HG03520 (cell line): ENCODE measurements around the gene UAP1L1.
"Not testable (repeated sequence)": the region's sequence is repeated elsewhere in the genome, so short reads cannot be mapped to it uniquely, and the experiment has no call there.

ENCODE experiments used
- ATAC-seq: cut with Tn5 transposase; IDR thresholded peaks from one replicate; pipeline ENCODE4 v1.9.1; 2021; ENCODE audit warnings: mild to moderate bottlenecking, moderate library complexity; ENCODE audit not compliant: unreplicated experiment

The UAP1L1 gene

DNA sequence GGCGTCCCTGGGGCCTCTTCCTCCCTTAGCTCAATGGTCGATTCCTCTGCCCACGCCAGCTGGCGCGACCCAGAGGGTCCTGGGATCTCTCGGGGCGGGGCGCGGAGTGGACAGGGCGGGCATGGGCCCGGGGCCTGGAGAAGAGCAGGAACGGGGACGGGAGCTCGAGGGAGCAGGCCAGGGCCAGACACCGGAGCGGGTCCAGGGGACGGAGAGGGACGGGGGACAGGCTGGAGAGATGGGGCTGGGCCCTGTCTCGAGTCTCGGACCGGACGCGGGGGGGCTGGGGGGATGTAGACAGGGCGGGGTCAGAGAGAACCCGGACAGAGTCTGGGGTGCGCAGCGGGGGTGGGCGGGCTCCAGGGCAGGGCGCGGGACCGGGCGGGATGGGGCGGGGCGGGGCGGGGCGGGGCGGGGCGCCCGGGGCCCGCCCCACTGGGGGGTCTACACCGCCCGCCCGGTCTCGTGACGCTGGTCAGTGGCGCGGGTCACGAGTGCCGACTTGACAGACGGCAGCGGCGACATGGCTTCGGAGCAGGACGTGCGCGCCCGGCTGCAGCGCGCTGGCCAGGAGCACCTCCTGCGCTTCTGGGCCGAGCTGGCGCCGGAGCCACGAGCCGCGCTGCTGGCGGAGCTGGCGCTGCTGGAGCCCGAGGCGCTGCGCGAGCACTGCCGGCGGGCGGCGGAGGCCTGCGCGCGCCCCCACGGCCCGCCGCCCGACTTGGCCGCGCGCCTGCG, at the start of gene UAP1L1:
UAP1L1 (plus strand) TSS at position 508 of the 738 bp plus-strand sequence; CDS start at position 524, 16 bp downstream.
- ATAC-seq: peak; percentile 50

DNA sequence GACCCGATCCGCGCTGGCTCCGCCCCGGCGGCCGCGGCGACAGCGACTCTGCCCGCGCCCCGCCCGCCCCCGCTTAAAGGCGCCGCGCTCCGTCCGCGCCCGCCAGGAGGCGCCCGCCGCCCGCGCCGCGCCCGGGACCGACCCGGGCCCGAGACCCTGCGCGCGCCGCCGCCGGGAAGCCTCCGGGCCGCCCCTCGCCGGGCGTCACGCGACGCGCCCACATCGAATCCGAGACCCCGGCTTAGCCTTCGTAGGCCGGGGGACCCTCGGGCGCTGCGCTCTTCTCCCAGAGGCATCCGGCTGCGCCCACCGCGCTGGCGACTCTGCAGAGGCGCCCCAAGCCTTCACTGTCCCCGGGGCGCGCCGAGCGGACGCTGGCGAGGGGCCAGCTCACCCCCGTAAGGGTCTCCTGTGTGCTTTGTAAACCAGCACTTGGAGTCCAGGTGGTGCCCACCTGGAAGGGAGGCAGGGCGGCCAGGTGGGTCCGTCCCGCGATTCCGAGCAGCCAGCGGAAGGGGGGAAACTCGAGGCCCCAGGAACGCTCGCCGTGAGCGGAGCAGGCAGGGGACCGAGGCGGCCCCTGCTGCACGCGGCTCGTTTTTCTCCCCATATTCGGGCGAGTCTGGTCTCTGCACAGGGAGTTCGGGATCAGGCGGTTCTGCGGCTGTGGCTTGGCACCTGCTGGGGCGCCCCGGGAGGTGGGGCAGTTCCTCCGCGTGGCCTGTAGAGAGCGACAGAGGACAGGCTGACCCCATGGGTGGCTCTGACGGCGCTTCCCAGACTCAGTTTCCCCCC, 48.9 kb upstream of the UAP1L1 start:
- peak; percentile 35 for ATAC-seq

DNA sequence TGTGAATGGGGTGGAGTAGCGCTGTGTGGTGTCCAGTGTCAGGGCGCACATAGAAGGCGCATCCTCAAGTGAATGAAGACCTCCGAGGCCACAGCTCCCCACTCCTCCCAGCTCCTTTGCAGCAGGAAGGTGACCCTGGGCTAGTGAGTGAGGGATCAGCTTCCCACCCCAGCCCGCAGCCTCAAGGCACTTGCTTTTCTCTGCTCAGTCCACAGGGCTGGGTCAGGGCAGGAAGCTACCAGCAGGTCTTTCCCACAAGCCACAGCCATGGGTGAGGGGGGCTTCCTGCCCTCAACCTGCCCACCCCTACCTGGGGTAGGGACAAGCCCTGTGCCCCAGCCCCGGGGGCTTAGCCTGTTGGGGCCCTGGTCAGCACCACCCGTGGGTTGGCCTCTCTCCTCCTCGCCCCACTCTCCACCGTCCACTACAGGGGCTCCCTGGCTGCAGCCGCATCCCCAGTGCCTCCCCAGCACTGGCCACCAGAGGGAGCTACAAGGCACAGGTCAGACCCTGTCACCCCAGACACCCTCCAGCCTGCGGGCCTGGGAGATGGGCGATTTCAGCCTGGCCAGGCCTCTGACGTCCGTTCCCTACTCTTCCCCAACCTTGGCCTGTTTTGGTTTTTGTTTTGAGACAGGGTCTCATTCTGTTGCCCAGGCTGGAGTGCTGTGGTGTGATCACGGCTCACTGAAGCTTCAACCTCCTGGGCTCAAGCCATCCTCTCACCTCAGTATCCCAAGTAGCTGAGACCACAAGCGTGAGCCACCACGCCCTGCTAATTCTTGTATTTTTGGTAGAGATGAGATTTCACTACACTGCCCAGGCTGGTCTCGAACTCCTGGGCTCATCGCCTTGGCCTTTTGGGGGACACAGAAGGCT, 48.0 kb upstream of the UAP1L1 start:
- peak; percentile 38 for ATAC-seq

DNA sequence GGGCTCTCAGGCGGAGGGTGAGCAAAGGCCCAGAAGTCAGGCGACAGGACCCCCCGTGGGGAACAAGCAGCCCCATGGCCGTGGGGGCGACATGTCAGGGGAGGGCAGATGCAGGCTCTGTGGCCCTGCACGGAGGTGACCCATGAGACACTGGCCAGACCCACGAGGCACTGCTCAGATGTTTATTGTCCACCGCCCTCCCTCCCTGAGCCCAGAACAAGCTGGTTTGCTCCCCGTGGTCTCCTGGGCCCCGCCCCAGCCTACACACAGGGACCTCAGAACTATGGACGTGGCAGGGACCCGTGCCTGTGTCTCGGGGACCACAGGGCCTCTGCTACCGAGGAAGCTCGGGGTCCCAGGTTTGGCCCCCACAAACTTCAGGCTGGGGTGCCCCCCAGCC, 47.3 kb upstream of the UAP1L1 start:
- ATAC-seq: no peak

- no peak for ATAC-seq
These were observed 46.5 kb upstream of the UAP1L1 start for GRCh38 chr9:137030538-137031527.

DNA sequence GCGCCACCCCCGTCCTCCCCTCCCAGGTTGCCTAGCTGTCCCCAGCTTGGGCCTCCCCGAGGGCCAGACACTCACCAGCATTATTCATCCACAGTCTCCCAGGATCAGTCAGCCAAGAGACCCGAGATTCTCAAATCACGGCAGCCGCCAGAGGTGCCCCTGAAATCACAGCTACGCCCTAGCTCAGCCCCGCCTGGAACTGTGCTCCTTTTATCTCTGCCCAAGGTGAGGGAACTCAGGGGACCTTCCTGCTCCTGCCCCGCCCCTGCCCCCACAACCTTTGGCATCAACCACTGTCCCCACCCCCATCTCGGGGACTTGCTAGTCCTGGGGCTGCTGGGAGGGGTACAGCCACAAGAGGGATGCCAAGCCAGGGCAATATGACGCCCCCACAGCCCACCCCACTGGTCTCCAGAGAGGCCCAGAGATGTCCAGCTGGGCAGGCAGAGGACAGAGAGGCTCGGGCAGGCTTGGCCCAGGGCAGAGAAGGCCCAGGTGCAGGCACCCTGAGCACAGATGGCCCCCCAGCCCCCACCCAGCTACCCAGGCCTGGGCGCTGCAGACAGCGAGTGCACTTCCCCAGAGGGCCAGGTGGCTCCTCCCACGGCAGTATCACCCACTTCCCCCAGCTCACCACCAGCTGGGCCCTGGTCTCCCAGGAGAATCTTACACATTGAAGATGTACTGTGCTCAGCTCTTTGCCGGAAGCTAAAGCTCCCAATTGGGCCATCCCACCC, 45.2 kb upstream of the UAP1L1 start, which contains the start of gene FUT7:
FUT7 (minus strand) TSS at position 185 of the 737 bp plus-strand sequence; CDS start at position 88, 97 bp downstream.
- no peak for ATAC-seq

DNA sequence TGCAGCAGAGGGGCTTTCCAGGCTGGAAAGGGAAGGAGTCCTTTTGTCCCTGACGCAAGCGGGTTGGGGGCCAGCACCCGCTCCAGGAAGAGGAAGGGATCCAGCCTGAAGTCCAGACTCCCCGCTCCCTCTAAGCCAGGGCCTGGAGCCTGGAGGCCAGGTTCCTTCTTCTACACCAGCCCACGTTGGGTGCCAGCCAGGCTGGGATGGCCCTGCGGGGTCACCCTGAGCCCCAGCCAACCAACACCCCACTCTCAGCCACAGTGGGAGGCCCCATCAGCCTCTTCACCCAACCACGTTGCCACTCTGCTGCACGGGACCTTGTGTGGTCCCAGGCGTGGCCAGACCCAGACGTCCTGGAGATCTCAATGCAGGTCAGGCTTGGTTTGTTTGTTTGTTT, 44.5 kb upstream of the UAP1L1 start:
- no peak for ATAC-seq

DNA sequence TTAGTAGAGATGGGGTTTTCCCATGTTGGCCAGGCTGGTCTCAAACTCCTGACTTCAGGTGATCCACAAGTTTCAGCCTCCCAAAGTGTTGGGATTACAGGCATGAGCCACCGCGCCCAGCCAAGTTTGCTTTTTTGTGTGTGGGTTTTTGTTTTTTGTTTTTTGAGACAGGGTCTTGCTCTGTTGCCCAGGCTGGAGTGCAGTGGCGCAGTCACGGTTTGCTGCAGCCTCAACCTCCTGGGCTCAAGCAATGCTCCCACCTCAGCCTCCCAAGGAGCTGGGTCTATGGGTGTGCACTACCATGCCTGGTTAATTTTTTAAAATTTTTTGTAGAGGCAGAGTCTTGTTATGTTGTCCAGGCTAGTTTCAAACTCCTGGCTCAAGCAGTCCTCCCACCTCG, 43.8 kb upstream of the UAP1L1 start:
- not testable (repeated sequence) for ATAC-seq

GRCh38 chr9:137034039-137034708, 43.1 kb upstream of the UAP1L1 start:
- no peak for ATAC-seq

DNA sequence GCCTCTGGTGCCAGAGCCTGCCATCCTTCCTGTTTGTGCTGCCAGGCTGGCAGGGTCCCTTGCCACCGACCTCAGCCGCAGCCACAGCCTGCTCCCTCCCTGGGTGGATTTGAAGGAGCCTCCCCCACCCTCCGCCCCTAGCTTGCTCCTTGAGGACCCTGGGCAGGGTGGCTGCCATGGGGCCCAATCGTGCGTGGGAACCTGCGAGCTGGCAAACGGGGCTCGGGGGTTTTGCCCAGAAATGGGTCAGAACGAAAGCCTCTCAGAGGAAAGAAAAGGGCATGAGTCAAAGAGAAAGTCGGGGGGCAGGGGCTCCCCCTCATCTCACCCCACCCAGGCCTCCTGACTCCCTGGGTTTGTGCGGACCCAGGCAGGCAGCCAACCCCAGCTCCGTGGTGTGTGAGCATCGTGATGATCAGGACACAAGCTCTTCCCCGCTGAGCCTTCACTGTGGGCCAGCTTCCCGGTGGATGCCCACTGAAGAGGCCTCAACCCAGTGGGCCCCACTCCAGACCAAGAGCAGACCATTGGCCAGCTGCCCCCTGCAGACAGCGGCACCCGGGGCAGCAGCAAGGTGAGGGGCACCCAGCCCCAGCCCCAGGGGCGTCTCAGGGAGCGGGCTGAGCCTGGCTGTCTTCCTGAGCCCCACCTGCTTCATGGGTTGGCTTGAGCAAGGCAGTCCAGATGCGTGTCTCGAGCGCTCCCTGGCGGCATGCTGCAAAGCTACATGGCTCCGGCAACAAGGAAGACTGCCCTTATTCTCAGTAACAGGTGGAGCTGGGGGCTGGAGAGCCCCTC, 42.4 kb upstream of the UAP1L1 start:
- peak; percentile 58 for ATAC-seq

- no peak for ATAC-seq
These were observed 41.8 kb upstream of the UAP1L1 start for GRCh38 chr9:137035507-137035834.

DNA sequence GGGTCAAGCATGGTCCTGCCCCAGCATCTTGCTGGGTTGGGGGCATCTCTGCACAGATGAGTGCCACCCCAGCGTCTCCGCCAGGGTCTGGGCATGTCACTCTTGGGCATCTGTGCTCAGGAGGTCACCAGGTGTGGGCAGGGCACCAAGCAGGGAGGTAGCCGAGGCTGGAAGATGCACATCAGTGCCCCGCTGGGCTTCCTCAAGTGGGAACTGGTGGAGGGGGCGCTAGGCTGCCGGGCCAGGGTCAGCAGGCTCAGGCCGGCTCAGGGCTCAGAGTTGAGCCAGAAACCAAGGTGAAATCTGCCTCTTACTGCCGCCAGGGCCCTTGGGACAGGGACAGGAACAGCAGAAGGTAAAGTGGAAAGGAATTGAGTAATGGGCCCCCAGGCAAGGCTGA, 41.4 kb upstream of the UAP1L1 start:
- no peak for ATAC-seq

DNA sequence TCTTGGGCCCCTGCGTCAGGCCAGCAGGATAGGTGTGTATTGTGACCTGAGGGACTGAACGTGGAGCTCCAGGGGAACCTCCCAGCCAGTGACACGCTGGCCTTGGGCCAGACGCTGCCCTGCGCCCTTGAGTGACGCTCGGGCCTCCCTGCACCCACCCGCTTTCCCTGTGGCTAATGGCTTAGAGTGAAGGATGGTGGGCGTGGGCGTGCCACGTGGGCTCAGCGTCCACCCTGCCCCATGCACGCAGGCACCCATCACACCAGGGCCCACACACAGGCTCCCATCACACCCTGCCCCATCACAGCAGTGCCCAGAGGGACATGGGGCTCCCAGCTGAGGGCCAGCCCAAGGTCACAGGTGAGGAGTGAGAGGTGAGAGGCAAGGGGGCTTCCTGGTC, 40.3 kb upstream of the UAP1L1 start:
- ATAC-seq: no peak

GRCh38 chr9:137037483-137037882, 39.8 kb upstream of the UAP1L1 start:
- no peak for ATAC-seq

DNA sequence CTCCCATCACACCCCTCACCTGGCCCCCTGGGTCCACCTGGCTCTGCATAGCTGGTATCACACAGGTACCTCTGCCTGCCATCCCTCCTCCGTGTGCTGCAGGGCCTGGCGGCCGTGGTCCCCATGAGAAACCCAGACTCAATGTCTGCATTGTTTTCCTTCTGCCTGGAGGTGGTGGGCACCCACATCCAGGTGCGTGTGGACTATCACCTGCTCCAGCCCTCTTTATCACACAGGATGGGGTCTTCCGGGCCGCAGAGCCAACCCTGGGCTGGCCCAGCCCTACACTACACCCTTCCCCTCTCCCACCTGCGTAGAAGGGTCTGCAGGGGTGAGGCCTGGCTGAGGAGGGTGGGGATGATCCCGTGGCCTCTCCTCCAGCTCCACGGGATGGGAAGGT, 38.4 kb upstream of the UAP1L1 start:
- ATAC-seq: no peak

- no peak for ATAC-seq
These were observed 37.5 kb upstream of the UAP1L1 start for GRCh38 chr9:137039611-137040366.

- no peak for ATAC-seq
These were observed 36.7 kb upstream of the UAP1L1 start for GRCh38 chr9:137040568-137040967.
